ENCODE data around the gene BMPR1B. TPM values are rescaled to one million over a fixed set of nuclear protein-coding genes. Genes with fewer than 3 reads are reported as not detected.

The BMPR1B gene
- total RNA-seq, 1 donor from 2014 or later, result 9.3 TPM

DNA sequence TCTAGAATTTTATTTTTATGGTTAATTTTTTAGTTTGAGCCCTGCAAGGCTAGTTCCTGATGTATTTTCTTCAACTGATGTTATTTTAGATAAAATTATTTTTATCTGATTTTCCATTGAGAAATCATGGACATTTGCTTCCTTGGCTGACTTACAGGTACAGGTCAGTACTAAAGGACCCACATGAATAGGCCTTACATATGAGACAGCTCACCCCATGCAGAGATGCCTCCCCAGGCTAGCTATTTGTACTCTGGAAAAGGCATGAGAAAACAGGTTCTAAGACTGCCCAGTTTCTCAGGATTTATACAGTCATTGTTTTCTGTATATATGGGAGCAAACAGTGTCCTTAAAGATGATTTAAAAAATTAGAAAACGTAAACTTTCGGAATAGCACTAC lies 255.5 kb downstream of the BMPR1B start:
- no peak overlapping the region for H3K4me3 Mint-ChIP-seq
- H3K9me3 Mint-ChIP-seq, result no peaks in the 10 kb centered on the region
- no peaks in the 10 kb centered on the region for H3K27me3 Mint-ChIP-seq
- no peak overlapping the region for H3K27ac Mint-ChIP-seq
- H3K36me3 Mint-ChIP-seq, result no peaks in the 10 kb centered on the region
- peaks cover 5% of the 10 kb centered on the region for H3K4me1 Mint-ChIP-seq (ENCODE audit: unreplicated experiment)
- no peak for DNase-seq (ENCODE audit: extremely low spot score, unreplicated experiment)
- no peak for TF ChIP-seq CTCF (conservative IDR thresholded peaks at IDR 0.05)

- no peaks in the 10 kb centered on the region for H3K36me3 Mint-ChIP-seq
- no peaks in the 10 kb centered on the region for H3K27me3 Mint-ChIP-seq
- peaks cover 9% of the 10 kb centered on the region for H3K4me1 Mint-ChIP-seq (ENCODE audit: unreplicated experiment)
- no peak overlapping the region for H3K27ac Mint-ChIP-seq
- no peak overlapping the region for H3K4me3 Mint-ChIP-seq
- no peaks in the 10 kb centered on the region for H3K9me3 Mint-ChIP-seq
- no peak for DNase-seq (ENCODE audit: extremely low spot score, unreplicated experiment)
- TF ChIP-seq CTCF (conservative IDR thresholded peaks at IDR 0.05), result no peak
These were observed 256.3 kb downstream of the BMPR1B start for GRCh38 chr4:95014068-95014467.

DNA sequence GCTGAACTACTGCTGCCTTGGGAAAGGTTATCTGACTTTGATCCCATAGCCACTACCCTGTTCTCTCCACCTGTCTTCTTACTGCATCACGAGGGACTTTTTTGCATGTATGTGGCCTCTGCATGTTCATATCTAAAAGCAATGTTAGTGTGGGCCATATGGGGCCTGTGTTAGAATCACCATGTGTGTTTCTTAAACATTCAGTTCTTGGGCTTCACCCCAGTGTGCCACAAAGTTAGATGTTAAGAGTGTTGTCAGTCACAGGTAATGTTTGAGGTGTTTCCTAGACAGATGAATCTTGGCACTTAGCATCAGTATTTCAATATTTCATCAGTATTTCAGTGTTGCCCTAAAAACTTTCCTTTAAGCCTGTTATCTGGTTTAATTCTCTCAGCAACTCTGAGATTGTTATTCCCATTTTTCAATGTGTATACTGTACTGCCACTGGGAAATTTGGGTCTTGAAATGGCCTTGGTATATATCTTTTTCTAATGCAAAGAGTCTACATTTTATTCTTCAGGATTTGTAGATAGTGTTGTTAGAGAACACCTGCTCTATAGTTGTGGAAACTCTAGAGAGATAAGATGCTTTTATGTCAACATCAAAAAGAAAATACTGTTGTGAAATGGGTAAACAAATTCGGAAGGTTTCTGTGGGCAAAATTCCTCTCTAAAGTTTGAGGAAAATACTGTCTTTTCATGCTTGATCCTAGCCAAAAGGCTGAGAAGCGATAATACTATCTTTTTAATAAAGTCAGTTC lies 259.7 kb downstream of the BMPR1B start:
- Mint-ChIP-seq H3K9me3 (no peaks in the 10 kb centered on the region), H3K27ac (no peak overlapping the region), H3K27me3 (no peaks in the 10 kb centered on the region), H3K36me3 (no peaks in the 10 kb centered on the region), H3K4me3 (no peak overlapping the region), H3K4me1 (ENCODE audit: unreplicated experiment) (peaks cover 9% of the 10 kb centered on the region)
- TF ChIP-seq CTCF (conservative IDR thresholded peaks at IDR 0.05), result no peak
- no peak for DNase-seq (ENCODE audit: extremely low spot score, unreplicated experiment)

DNA sequence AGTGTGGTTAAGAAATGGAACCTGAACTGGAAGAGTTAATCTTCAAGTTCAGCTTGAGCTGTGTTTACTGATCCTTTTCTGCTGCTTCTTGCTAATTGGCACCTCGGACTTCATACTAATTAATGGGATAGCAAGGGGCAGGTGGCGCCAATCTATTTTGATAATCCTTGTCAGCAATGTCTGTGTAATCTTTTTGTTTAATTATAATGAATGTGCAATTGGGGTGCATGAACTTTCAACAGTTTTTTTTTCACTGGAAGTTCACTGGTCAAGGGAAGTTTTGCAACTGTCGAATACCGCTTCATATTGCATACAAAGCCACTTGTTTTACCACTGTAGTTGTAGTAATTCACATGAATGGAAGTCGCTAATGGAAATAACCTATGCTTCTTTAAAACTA lies 261.0 kb downstream of the BMPR1B start:
- TF ChIP-seq CTCF (conservative IDR thresholded peaks at IDR 0.05), result no peak
- Mint-ChIP-seq H3K4me3 (no peak overlapping the region), H3K27me3 (no peaks in the 10 kb centered on the region), H3K36me3 (no peaks in the 10 kb centered on the region), H3K9me3 (no peaks in the 10 kb centered on the region), H3K27ac (no peak overlapping the region), H3K4me1 (ENCODE audit: unreplicated experiment) (peaks cover 9% of the 10 kb centered on the region)
- no peak for DNase-seq (ENCODE audit: extremely low spot score, unreplicated experiment)

DNA sequence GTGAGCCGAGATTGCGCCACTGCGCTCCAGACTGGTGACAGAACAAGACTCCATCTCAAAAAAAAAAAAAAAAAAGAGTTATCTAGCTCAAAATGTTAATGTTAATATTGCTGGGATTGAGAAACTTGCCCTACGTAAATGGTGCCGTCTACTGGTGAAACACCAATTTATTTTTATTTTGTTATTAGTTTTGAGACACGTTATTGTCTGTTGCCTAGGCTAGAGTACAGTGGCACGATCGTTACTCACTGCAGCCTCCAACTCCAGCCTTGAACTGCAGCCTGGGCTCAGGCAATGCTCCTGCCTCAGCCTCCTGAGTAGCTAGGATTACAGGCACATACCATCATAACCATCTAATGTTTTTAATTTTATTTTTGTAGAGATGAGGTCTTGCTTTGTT lies 262.8 kb downstream of the BMPR1B start:
- Mint-ChIP-seq H3K4me3 (no peak overlapping the region), H3K27ac (no peak overlapping the region), H3K9me3 (no peaks in the 10 kb centered on the region), H3K36me3 (no peaks in the 10 kb centered on the region), H3K27me3 (no peaks in the 10 kb centered on the region), H3K4me1 (ENCODE audit: unreplicated experiment) (peaks cover 9% of the 10 kb centered on the region)
- no peak for DNase-seq (ENCODE audit: extremely low spot score, unreplicated experiment)
- TF ChIP-seq CTCF (conservative IDR thresholded peaks at IDR 0.05), result no peak
